ENCODE data around the gene FGR.

The FGR gene

DNA sequence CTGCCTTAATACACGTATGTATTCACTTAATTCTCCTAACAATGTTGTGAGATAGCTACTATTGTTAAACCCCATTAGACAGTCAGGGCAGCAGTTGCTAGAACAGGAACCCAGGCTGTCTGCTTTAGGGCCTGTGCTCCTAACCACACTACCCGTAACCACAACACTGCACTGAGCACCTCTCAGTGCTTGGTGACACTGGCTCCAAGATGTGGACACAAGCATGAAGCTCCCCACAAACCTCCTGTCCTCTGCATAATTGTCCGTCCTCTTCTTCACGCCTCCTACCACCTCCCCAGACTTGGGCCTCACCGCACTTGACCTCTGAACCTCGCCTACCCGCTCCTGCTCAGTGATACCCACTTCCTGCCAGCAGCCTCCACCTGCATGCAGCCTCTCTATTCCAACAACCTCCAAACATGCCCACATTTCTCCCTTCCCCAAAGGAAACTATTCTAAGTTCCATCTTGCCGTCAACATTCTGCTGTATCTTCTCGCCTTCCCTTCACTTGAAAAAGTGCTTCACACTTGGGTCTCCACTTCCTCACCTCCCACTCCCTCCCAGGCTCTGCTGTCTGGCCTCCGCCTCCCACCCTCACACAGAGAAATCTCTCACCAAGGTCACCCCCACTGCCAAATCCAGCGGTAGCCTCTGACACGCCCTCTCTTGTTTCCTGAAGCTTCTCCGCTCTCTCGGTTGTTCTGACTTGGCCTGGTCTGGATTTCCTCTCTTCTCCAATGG is 16.5 kb downstream of the FGR start:
- H3K4me1 ChIP-seq (ENCODE audit: insufficient read depth, insufficient read length): peaks cover 33% of the 10 kb centered on the region
- H3K27me3 ChIP-seq (ENCODE audit: insufficient read depth, insufficient read length): no peaks in the 10 kb centered on the region
- TF ChIP-seq YY1 (IDR thresholded peaks at IDR 0.05; ENCODE audit: insufficient read depth, insufficient read length): no peak
- no peak for TF ChIP-seq SUZ12 (IDR thresholded peaks at IDR 0.05; ENCODE audit: extremely low read depth, insufficient read depth, insufficient read length)
- no peak for TF ChIP-seq ZNF274 (IDR thresholded peaks at IDR 0.05; ENCODE audit: low read depth, low read length)
- DNase-seq (ENCODE audit: low read depth, low spot score): no peak
- no peaks in the 10 kb centered on the region for H3K36me3 ChIP-seq (ENCODE audit: insufficient read depth, insufficient read length, low read length)
- H3K4me3 ChIP-seq (ENCODE audit: insufficient read length, low read depth): no peak overlapping the region
- no peak overlapping the region for H3K9ac ChIP-seq (ENCODE audit: insufficient read length, low read depth)
- no peaks in the 10 kb centered on the region for H3K9me3 ChIP-seq (ENCODE audit: insufficient read depth, low read length)

GRCh38 chr1:27617420-27617819 is 17.6 kb downstream of the FGR start:
- H3K27me3 ChIP-seq (ENCODE audit: insufficient read depth, insufficient read length): no peaks in the 10 kb centered on the region
- H3K4me1 ChIP-seq (ENCODE audit: insufficient read depth, insufficient read length): peaks cover 30% of the 10 kb centered on the region
- DNase-seq (ENCODE audit: low read depth, low spot score): no peak
- H3K9ac ChIP-seq (ENCODE audit: insufficient read length, low read depth): no peak overlapping the region
- no peaks in the 10 kb centered on the region for H3K36me3 ChIP-seq (ENCODE audit: insufficient read depth, insufficient read length, low read length)
- TF ChIP-seq ZNF274 (IDR thresholded peaks at IDR 0.05; ENCODE audit: low read depth, low read length): no peak
- TF ChIP-seq SUZ12 (IDR thresholded peaks at IDR 0.05; ENCODE audit: extremely low read depth, insufficient read depth, insufficient read length): no peak
- no peak for TF ChIP-seq YY1 (IDR thresholded peaks at IDR 0.05; ENCODE audit: insufficient read depth, insufficient read length)
- H3K4me3 ChIP-seq (ENCODE audit: insufficient read length, low read depth): no peak overlapping the region
- no peaks in the 10 kb centered on the region for H3K9me3 ChIP-seq (ENCODE audit: insufficient read depth, low read length)

DNA sequence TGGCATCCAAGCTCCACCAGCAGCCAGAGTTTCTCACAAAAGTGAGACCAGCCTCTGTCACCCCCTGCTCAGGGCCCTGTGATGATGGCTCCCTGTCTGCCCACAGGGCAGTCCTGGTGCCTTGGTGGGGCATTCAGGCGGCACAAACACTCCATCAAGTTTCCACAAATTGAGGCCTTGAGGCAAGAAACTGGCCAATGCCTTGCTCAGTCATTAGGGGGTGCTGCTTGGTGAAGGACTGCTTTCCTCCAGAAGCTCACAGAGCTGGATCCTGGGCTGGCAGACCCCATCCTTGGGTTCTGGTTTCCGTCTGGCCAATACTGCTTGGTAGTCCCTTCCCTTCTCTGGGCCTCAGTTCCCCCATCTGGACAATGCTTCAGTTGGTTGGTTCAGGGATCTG is 18.5 kb downstream of the FGR start:
- no peak overlapping the region for H3K9ac ChIP-seq (ENCODE audit: insufficient read length, low read depth)
- H3K27me3 ChIP-seq (ENCODE audit: insufficient read depth, insufficient read length): peaks cover 3% of the 10 kb centered on the region
- H3K36me3 ChIP-seq (ENCODE audit: insufficient read depth, insufficient read length, low read length): no peaks in the 10 kb centered on the region
- TF ChIP-seq YY1 (IDR thresholded peaks at IDR 0.05; ENCODE audit: insufficient read depth, insufficient read length) (no peak), SUZ12 (IDR thresholded peaks at IDR 0.05; ENCODE audit: extremely low read depth, insufficient read depth, insufficient read length) (no peak), ZNF274 (IDR thresholded peaks at IDR 0.05; ENCODE audit: low read depth, low read length) (no peak)
- peaks cover 27% of the 10 kb centered on the region for H3K4me1 ChIP-seq (ENCODE audit: insufficient read depth, insufficient read length)
- H3K4me3 ChIP-seq (ENCODE audit: insufficient read length, low read depth): no peak overlapping the region
- H3K9me3 ChIP-seq (ENCODE audit: insufficient read depth, low read length): no peaks in the 10 kb centered on the region
- DNase-seq (ENCODE audit: low read depth, low spot score): no peak

GRCh38 chr1:27615346-27616192 is 19.4 kb downstream of the FGR start:
- Histone ChIP-seq H3K4me1 (ENCODE audit: insufficient read depth, insufficient read length) (peaks cover 25% of the 10 kb centered on the region), H3K9ac (ENCODE audit: insufficient read length, low read depth) (peak overlapping the region; percentile 6), H3K9me3 (ENCODE audit: insufficient read depth, low read length) (no peaks in the 10 kb centered on the region), H3K36me3 (ENCODE audit: insufficient read depth, insufficient read length, low read length) (no peaks in the 10 kb centered on the region), H3K4me3 (ENCODE audit: insufficient read length, low read depth) (no peak overlapping the region), H3K27me3 (ENCODE audit: insufficient read depth, insufficient read length) (peaks cover 3% of the 10 kb centered on the region)
- no peak for DNase-seq (ENCODE audit: low read depth, low spot score)
- no peak for TF ChIP-seq YY1 (IDR thresholded peaks at IDR 0.05; ENCODE audit: insufficient read depth, insufficient read length)
- TF ChIP-seq SUZ12 (IDR thresholded peaks at IDR 0.05; ENCODE audit: extremely low read depth, insufficient read depth, insufficient read length): no peak
- no peak for TF ChIP-seq ZNF274 (IDR thresholded peaks at IDR 0.05; ENCODE audit: low read depth, low read length)

GRCh38 chr1:27614625-27615344 is 20.2 kb downstream of the FGR start:
- peaks cover 3% of the 10 kb centered on the region for H3K27me3 ChIP-seq (ENCODE audit: insufficient read depth, insufficient read length)
- no peak overlapping the region for H3K4me3 ChIP-seq (ENCODE audit: insufficient read length, low read depth)
- no peaks in the 10 kb centered on the region for H3K36me3 ChIP-seq (ENCODE audit: insufficient read depth, insufficient read length, low read length)
- H3K9ac ChIP-seq (ENCODE audit: insufficient read length, low read depth): peak overlapping the region; percentile 1
- no peaks in the 10 kb centered on the region for H3K9me3 ChIP-seq (ENCODE audit: insufficient read depth, low read length)
- peaks cover 25% of the 10 kb centered on the region for H3K4me1 ChIP-seq (ENCODE audit: insufficient read depth, insufficient read length)
- no peak for DNase-seq (ENCODE audit: low read depth, low spot score)
- no peak for TF ChIP-seq YY1 (IDR thresholded peaks at IDR 0.05; ENCODE audit: insufficient read depth, insufficient read length)
- no peak for TF ChIP-seq ZNF274 (IDR thresholded peaks at IDR 0.05; ENCODE audit: low read depth, low read length)
- no peak for TF ChIP-seq SUZ12 (IDR thresholded peaks at IDR 0.05; ENCODE audit: extremely low read depth, insufficient read depth, insufficient read length)

DNA sequence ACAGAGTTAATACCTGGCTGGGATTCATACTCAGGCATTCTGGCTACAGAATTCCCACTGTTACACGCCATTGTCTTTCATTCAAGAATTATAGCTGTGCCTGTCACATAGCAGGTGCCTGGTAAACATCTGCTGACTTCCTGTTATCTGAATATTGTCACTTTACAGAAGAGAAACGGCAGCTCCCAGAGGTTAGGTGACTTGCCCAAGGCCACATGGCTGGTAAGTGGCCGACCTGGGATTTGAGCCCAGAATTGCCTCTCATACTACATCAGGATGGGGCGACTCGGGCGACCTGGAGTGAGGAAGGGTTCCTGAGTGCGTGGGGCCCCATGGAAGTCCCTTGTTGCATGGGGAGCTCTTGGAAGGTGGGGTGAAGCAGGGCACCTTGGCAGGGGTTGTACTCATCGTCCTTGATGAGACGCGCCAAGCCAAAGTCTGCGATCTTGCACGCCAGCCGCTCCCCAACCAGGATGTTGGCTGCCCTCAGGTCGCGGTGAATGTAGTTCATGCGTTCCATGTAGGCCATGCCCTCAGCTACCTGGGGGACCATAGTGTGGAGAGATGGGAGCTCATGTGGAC is 20.9 kb downstream of the FGR start:
- Histone ChIP-seq H3K4me1 (ENCODE audit: insufficient read depth, insufficient read length) (peaks cover 25% of the 10 kb centered on the region), H3K27me3 (ENCODE audit: insufficient read depth, insufficient read length) (peaks cover 3% of the 10 kb centered on the region), H3K9me3 (ENCODE audit: insufficient read depth, low read length) (no peaks in the 10 kb centered on the region), H3K9ac (ENCODE audit: insufficient read length, low read depth) (peak overlapping the region; percentile 1), H3K4me3 (ENCODE audit: insufficient read length, low read depth) (no peak overlapping the region), H3K36me3 (ENCODE audit: insufficient read depth, insufficient read length, low read length) (no peaks in the 10 kb centered on the region)
- no peak for DNase-seq (ENCODE audit: low read depth, low spot score)
- TF ChIP-seq ZNF274 (IDR thresholded peaks at IDR 0.05; ENCODE audit: low read depth, low read length) (no peak), YY1 (IDR thresholded peaks at IDR 0.05; ENCODE audit: insufficient read depth, insufficient read length) (no peak), SUZ12 (IDR thresholded peaks at IDR 0.05; ENCODE audit: extremely low read depth, insufficient read depth, insufficient read length) (no peak)

All from NT2/D1 (cell line).